Activated naive CD4-positive, alpha-beta T cell treated with anti-CD3 and anti-CD28 coated beads, Interleukin-2, amount 10 ng/mL, durations not matched to agents 7 days and 5 days (primary cell): Measurements from ENCODE around the gene PECR.
"Not testable (repeated sequence)": the region's sequence is repeated elsewhere in the genome, so short reads cannot be mapped to it uniquely, and the experiment has no call there.

ENCODE experiments used
- CTCF ChIA-PET: fragments of 350-600 bp; sonication (Branson Sonifier 250); formaldehyde crosslinking; loops from one replicate; lab custom pipeline; 2021; ENCODE audit warnings: antibody characterized with exemption; lab: Charles Lee
- DNase-seq: peaks from one replicate; pipeline ENCODE4 v3.0.0-alpha.2; 2020
- H3K27ac Mint-ChIP-seq: one replicate; pipeline ENCODE4 v1.8.0; 2021; ENCODE audit warnings: mild to moderate bottlenecking, moderate library complexity, mixed read lengths
- H3K27me3 Mint-ChIP-seq: one replicate; pipeline ENCODE4 v1.8.0; 2021; ENCODE audit warnings: mild to moderate bottlenecking, mixed read lengths
- H3K36me3 Mint-ChIP-seq: one replicate; pipeline ENCODE4 v1.8.0; 2021; ENCODE audit warnings: mixed read lengths
- H3K4me1 Mint-ChIP-seq: one replicate; pipeline ENCODE4 v1.8.0; 2021; ENCODE audit warnings: mixed read lengths
- H3K4me3 Mint-ChIP-seq: one replicate; pipeline ENCODE4 v1.8.0; 2021; ENCODE audit warnings: mild to moderate bottlenecking, moderate library complexity, mixed read lengths
- H3K9me3 Mint-ChIP-seq: one replicate; pipeline ENCODE4 v1.8.0; 2021; ENCODE audit warnings: mixed read lengths

The PECR gene

DNA sequence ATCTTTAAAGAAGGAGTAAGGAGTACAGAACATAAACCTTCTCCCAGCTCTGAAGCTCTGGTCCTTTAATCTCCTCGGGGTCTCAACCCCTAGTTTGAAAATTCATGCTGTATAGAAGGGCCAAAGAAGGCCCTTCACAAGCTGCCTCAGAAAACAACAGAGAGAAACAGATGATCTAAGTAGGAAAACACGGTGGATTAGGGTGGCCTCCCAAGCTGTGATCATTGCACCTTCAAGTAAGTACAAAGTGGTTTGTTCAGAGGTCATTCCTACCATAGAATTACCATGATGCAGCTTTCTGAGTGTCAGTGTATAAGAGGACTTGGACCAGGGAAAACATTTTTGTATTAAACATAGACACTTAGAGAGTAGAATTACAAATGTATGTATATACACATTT, 11.0 kb upstream of the PECR start:
- no peaks in the 10 kb centered on the region for H3K9me3 Mint-ChIP-seq
- no peak overlapping the region for H3K4me3 Mint-ChIP-seq
- peaks cover 2% of the 10 kb centered on the region for H3K36me3 Mint-ChIP-seq
- no peak for DNase-seq
- CTCF ChIA-PET: interaction anchor here (1.7 kb wide), 1 partner anchor 18 kb away, joined by 5 read pairs; no protein-coding TSS in a partner anchor
- H3K27ac Mint-ChIP-seq: no peak overlapping the region
- H3K4me1 Mint-ChIP-seq: peaks cover 14% of the 10 kb centered on the region
- no peaks in the 10 kb centered on the region for H3K27me3 Mint-ChIP-seq

- H3K36me3 Mint-ChIP-seq: peaks cover 5% of the 10 kb centered on the region
- CTCF ChIA-PET: no interaction called here
- H3K4me1 Mint-ChIP-seq: peaks cover 26% of the 10 kb centered on the region
- no peak overlapping the region for H3K4me3 Mint-ChIP-seq
- H3K9me3 Mint-ChIP-seq: no peaks in the 10 kb centered on the region
- no peak for DNase-seq
- no peak overlapping the region for H3K27ac Mint-ChIP-seq
- no peaks in the 10 kb centered on the region for H3K27me3 Mint-ChIP-seq
Measured at GRCh38 chr2:216090369-216090786, 8.8 kb upstream of the PECR start.

DNA sequence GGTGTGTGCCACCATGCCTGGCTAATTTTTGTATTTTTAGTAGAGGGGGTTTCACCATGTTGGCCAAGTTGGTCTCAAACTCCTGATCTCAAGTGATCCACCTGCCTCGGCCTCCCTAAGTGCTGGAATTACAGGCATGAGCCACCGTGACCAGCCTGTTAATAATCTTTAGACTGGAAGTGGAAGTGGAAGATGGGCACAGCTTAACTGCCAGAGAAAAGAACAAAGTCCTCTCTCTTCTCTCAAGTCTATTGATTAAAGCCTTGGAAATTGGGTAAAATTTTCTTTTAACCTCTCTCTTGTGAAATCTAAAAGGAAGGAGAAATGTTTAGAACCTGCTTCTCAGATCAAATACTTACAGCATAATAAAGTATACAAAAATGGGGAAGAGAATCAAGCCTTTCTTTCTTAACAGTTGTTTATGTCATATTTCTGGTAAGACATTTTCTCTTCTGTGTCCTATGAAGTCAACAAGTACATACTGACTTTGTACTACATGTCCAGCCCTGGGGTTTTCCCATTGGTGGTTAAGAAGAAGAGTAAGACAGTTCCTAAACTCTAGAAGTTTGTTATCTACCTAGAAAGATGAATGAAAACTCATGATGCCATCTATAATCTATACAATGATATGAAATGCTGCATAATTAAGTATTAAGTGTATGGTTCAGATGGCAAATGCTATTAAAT, 4.7 kb upstream of the PECR start:
- Mint-ChIP-seq H3K36me3 (peaks cover 12% of the 10 kb centered on the region), H3K4me1 (peaks cover 61% of the 10 kb centered on the region), H3K9me3 (no peaks in the 10 kb centered on the region), H3K27me3 (no peaks in the 10 kb centered on the region), H3K4me3 (no peak overlapping the region), H3K27ac (no peak overlapping the region)
- no peak for DNase-seq
- CTCF ChIA-PET: no interaction called here

DNA sequence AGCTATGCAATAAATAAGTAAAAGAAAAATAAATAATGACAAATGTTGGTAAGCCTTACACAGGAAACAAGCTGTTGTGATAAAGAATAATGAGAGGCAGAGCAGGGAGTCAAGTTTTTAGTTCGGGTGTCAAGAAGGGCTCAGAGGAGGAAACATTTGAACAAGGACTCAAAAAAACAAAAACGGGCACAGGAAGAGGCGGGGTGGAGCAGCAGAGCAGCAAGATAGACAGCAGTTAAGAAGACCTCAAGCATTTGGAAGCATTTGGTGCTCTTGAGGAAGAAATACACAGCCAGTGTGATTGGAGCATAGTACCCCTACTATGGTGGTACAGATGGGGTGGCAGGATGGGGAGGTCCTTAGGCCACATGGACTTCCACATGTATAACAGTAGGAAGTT, 2.9 kb upstream of the PECR start:
- no peaks in the 10 kb centered on the region for H3K27me3 Mint-ChIP-seq
- H3K4me1 Mint-ChIP-seq: peaks cover 62% of the 10 kb centered on the region
- CTCF ChIA-PET: interaction anchor here (0.9 to 4.6 kb wide), 3 partner anchors 24 to 111 kb away, joined by 3 to 45 read pairs (median 8); partner anchors contain the start of gene XRCC5
- H3K36me3 Mint-ChIP-seq: peaks cover 20% of the 10 kb centered on the region
- H3K27ac Mint-ChIP-seq: peak overlapping the region; percentile 85
- H3K4me3 Mint-ChIP-seq: peak overlapping the region; percentile 46
- peak; percentile 53 for DNase-seq
- no peaks in the 10 kb centered on the region for H3K9me3 Mint-ChIP-seq

DNA sequence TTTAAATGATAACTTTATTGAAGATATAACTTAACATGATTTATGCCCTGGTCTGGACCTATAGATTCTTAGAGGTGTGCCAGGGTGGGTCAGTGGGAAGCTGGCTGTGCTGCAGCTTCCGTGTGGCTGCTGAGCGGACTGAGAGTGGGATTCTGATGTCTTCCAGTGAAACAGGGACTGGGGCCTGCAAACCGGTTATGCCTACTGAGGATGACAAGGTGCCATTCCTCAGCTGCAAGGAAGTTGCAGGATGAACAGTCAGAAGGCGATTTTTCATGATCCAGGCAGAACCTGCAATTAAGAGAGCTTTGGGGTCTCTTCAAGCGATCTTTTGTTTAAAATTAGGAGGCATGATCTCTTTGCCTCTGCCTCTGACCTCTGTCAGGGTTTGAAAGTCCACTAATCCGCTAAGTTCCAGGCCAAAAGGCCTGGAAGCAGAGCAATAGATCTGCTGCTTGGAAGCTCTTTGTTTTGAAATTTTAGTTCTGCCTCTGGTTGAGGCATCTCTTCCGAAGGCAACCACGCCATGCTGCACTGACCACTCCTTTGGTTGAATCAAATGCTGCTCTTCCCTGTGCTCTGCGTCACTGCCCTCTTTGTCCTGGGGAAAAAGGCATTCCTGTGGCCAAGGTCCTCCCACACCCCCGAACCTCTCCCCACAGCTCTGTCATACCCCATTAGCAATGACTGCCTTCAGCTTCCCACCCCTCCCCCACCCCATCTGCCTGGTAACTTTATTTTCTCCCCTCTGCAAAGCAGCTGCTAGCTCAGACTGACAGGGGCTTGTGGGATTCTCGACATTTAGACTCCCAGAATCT, 2.1 kb upstream of the PECR start:
- H3K27ac Mint-ChIP-seq: peak overlapping the region; percentile 85
- no peaks in the 10 kb centered on the region for H3K27me3 Mint-ChIP-seq
- no peaks in the 10 kb centered on the region for H3K9me3 Mint-ChIP-seq
- DNase-seq: no peak
- peaks cover 65% of the 10 kb centered on the region for H3K4me1 Mint-ChIP-seq
- CTCF ChIA-PET: interaction anchor here (0.9 to 4.6 kb wide), 6 partner anchors 10 to 112 kb away, joined by 3 to 45 read pairs (median 4); partner anchors contain the start of gene XRCC5
- H3K36me3 Mint-ChIP-seq: peaks cover 19% of the 10 kb centered on the region
- H3K4me3 Mint-ChIP-seq: peak overlapping the region; percentile 6

DNA sequence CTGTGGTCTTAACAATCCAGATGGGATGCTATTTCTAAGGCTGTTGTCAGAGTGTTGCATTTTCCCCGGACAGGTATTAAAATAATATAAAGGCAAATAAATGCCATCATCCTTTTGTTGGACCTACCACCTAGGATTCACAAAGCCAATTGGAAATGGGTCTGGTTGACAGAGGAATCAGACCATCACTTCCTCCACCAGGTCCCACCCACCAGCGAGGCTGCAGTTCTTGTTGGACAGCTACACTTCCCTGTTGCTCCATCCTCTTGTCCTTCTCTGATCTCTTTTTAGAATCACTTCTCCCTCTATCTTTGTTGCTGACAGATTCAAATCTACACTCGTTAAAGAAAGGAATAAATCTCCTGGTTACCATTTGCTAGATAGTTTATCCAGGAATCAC, 1.2 kb upstream of the PECR start:
- peak; percentile 26 for DNase-seq
- Mint-ChIP-seq H3K36me3 (peaks cover 19% of the 10 kb centered on the region), H3K9me3 (no peaks in the 10 kb centered on the region), H3K27me3 (no peaks in the 10 kb centered on the region), H3K4me1 (peaks cover 70% of the 10 kb centered on the region), H3K27ac (peak overlapping the region; percentile 87), H3K4me3 (peak overlapping the region; percentile 97)
- CTCF ChIA-PET: interaction anchor here (1.1 to 4.6 kb wide), 4 partner anchors 11 to 59 kb away, joined by 3 to 45 read pairs (median 4); partner anchors contain the start of gene XRCC5

- DNase-seq: peak; percentile 35
- Mint-ChIP-seq H3K36me3 (peaks cover 21% of the 10 kb centered on the region), H3K4me3 (peak overlapping the region; percentile 97), H3K9me3 (no peaks in the 10 kb centered on the region), H3K27me3 (no peaks in the 10 kb centered on the region), H3K27ac (peak overlapping the region; percentile 87), H3K4me1 (peaks cover 70% of the 10 kb centered on the region)
- CTCF ChIA-PET: interaction anchor here (1.1 to 4.6 kb wide), 3 partner anchors 23 to 49 kb away, joined by 3 to 45 read pairs (median 4); partner anchors contain the start of gene XRCC5
Measured at GRCh38 chr2:216082117-216082711, 605 bp upstream of the PECR start.

GRCh38 chr2:216081012-216081411, 597 bp downstream of the PECR start:
- H3K36me3 Mint-ChIP-seq: peaks cover 22% of the 10 kb centered on the region
- peak overlapping the region; percentile 97 for H3K4me3 Mint-ChIP-seq
- H3K4me1 Mint-ChIP-seq: peaks cover 65% of the 10 kb centered on the region
- no peaks in the 10 kb centered on the region for H3K9me3 Mint-ChIP-seq
- H3K27ac Mint-ChIP-seq: peak overlapping the region; percentile 87
- no peak for DNase-seq
- H3K27me3 Mint-ChIP-seq: no peaks in the 10 kb centered on the region
- CTCF ChIA-PET: interaction anchor here (1.1 to 4.6 kb wide), 3 partner anchors 22 to 48 kb away, joined by 3 to 45 read pairs (median 4); partner anchors contain the start of gene XRCC5

GRCh38 chr2:216080048-216080447, 1.6 kb downstream of the PECR start:
- H3K27me3 Mint-ChIP-seq, CTCF ChIA-PET, DNase-seq, H3K27ac Mint-ChIP-seq, H3K9me3 Mint-ChIP-seq: not testable (repeated sequence)
- Mint-ChIP-seq H3K4me1 (peaks cover 64% of the 10 kb centered on the region), H3K36me3 (peaks cover 26% of the 10 kb centered on the region), H3K4me3 (peak overlapping the region; percentile 97)

- Mint-ChIP-seq H3K27me3 (no peaks in the 10 kb centered on the region), H3K36me3 (peaks cover 36% of the 10 kb centered on the region), H3K27ac (no peak overlapping the region), H3K4me1 (peaks cover 65% of the 10 kb centered on the region), H3K9me3 (no peaks in the 10 kb centered on the region), H3K4me3 (no peak overlapping the region)
- no peak for DNase-seq
- CTCF ChIA-PET: no interaction called here
Measured at GRCh38 chr2:216078776-216079175, 2.8 kb downstream of the PECR start.

DNA sequence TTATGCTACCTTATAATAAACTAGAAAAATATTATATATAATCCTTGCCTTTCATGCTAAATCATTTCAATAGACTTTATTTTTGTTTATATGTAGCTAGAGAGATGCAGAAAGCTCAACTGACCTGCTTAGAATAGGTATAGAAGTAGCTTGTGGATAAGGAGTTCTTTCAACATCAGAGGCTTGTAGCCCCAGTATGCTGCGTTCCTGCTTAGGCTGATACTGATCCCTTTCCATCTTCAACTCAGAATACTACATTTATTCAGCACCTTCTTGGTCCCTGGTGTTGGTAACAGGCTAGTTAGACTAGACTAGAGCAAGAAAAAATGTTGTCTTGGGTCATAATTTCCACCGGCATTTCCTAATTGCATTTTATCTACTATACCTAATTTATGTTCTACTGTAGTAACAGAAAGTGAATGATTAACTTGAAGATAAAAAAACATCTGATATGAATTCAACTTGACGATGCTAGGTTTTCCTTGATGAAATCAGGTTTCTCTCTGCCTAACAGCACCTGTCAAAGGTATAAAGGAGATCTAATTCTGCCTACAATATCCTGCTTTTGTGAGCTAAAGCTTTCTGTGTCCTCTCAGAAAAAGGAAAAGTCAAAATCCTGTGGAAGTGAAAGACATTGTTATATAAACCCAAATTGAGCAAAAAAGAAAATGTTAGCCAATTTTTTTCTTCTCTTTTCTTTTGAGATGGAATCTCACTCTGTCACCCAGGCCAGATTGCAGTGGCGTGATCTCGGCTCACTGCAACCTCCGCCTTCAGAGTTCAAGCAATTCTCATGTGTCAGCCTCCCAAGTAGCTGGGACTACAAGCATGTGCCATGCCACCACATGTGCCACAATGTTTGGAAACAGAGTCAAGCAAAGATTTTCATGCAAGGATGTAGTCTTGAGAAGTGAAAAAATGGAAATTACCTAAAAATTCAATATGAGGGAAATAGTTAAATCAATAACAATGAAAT, 5.8 kb downstream of the PECR start:
- CTCF ChIA-PET: no interaction called here

DNA sequence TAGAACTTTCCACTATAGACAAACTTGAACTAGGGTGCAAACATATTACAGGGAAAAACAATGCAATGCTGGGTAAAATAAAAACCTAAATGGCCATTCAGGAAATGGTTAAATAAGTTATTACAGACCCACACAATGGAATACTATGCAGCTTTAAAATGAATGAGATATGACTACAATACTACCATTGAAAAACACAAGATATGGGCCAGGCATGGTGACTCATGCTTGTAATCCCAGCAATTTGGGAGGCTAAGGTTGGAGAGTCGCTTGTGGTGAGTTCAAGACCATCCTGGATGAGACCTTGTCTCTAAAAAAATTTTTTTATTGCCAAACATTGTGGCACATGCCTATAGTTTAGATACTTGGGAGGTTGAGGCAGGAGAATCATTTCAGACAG, 6.8 kb downstream of the PECR start:
- H3K4me3 Mint-ChIP-seq: no peak overlapping the region
- no peak overlapping the region for H3K27ac Mint-ChIP-seq
- no peaks in the 10 kb centered on the region for H3K27me3 Mint-ChIP-seq
- DNase-seq: no peak
- peaks cover 31% of the 10 kb centered on the region for H3K4me1 Mint-ChIP-seq
- CTCF ChIA-PET: no interaction called here
- no peaks in the 10 kb centered on the region for H3K9me3 Mint-ChIP-seq
- H3K36me3 Mint-ChIP-seq: peaks cover 37% of the 10 kb centered on the region

More for the DNA sequence above, 5.8 kb downstream of the PECR start:
- peaks cover 40% of the 10 kb centered on the region for H3K4me1 Mint-ChIP-seq
- H3K27ac Mint-ChIP-seq: no peak overlapping the region
- H3K27me3 Mint-ChIP-seq: no peaks in the 10 kb centered on the region
- peaks cover 39% of the 10 kb centered on the region for H3K36me3 Mint-ChIP-seq
- no peaks in the 10 kb centered on the region for H3K9me3 Mint-ChIP-seq
- DNase-seq: no peak
- no peak overlapping the region for H3K4me3 Mint-ChIP-seq

GRCh38 chr2:216074380-216074779, 7.2 kb downstream of the PECR start:
- CTCF ChIA-PET: no interaction called here
- Mint-ChIP-seq H3K27ac (no peak overlapping the region), H3K27me3 (no peaks in the 10 kb centered on the region), H3K9me3 (no peaks in the 10 kb centered on the region), H3K36me3 (peaks cover 38% of the 10 kb centered on the region), H3K4me3 (no peak overlapping the region), H3K4me1 (peaks cover 32% of the 10 kb centered on the region)
- no peak for DNase-seq
